ENCODE data around the gene C1RL.
"Not testable (repeated sequence)": the region's sequence is repeated elsewhere in the genome, so short reads cannot be mapped to it uniquely, and the experiment has no call there.

C1RL gene

DNA sequence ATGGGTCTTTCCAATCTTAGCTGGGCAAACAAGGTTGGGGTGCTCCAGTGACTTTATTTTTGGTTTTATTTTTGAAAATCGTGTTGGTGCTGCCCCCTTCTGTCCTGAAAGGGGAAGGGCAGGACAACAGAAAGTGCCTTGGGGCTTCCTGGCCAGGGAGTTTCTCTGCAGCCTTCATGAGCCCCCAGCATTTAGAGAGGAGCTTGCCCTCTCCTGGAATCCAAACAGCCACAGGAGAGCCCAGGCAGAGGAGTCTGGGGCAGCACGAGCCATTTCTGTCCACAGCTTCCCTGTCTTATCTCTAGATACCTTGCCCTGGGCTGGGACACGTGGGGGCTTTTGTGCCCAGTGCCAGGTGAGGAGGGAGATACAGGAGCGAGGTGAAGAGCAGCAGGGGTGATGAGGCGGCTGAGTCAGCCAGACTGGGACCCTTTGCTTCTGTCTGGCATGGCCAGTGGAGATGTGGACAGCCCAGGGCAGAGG is 4.4 kb upstream of the C1RL start:
- peak; percentile 37 for DNase-seq

DNA sequence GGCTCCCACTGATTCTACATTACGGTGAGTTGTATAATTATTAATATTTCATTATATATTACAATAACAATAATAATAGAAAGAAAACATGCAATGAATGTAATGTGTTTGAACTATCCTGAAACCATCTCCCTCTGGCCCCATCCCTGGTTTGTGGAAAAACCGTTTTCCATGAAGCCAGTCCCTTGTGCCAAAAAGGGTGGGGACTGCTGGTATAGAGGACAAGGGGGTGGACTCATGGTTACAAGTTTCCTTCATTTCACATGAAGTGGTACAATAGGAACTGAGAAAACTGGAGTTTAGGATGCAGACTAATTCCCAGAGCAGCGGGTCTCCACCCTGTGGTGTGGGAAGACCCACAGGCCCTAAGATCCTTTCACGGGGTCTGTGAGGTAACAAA is 3.0 kb upstream of the C1RL start:
- no peak for DNase-seq

DNA sequence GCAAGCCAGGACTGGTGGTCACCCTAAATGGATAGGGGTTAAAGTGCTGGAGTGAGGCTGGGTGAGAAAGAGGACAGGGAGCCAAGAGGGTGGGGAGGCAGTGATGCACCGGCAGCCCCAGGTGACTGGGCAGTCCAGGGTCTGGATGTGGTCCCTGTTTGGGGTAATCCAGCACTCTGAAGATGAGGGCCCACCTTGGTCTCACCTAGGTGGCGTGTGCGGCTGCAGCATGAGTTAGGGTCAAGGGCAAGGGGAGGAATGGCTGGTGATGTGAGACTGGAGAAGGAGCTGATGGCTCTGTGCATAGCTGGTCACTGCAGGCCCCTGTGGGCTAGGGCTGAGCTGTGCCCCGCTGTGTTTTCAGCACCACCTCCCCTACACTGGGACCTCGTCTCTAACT is 1.6 kb upstream of the C1RL start:
- no peak for DNase-seq

DNA sequence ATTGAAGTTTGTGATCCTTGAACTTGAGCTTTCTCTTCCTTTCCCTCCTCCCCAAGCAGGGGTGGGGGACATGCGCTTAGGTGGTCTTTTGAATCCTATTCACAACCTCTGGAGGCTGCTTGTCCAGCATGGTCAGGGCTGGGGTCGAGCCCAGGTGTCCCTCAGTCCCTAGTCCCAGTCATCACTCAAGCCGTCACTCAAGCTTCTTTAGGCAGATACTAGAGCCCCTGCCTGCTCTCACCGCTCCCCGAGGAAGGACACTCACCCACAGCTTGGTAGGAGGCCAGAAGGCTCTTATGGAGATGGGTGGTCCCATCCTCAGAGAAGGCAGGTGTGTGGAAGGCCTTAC is 532 bp upstream of the C1RL start:
- DNase-seq = no peak

DNA sequence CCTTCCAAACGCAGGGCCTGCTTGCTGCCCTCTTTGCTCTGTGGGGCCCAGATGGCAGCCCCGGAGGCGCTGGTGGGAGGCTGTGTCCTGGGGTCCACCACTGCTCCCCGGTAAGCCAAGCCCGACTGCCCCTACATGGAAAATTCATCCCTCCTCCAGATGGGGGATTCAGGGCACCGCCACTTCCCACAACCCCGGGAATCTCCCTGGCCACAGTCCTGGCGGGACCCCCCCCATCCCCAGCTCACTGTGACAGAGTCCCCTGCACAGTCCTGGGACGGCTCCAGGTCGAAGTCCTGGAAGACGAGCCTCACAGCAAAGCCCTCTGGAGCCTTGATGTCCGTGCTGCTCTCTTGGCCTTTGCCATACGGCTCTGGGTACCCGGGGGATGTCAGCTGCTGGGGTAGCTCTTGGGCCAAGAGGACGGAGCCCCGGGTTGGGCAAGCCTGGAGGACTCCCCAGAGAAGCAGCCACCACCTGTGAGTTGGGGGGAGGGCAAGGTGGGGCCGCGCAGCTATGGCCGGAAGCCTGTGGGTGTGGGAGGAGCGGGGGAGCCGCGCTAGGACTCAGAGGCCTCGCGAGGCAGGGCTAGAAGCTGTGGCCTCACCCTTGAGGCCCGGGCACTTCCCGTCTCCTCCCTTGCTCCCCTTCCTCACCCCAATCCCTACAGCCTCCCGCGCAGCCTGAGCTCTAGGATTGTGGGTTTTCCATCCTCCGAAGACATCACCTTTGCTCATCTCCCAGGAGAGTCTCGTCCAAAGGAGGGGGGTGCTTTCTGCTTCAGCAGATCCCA is 815 bp downstream of the C1RL start:
- peak; percentile 77 for DNase-seq

DNA sequence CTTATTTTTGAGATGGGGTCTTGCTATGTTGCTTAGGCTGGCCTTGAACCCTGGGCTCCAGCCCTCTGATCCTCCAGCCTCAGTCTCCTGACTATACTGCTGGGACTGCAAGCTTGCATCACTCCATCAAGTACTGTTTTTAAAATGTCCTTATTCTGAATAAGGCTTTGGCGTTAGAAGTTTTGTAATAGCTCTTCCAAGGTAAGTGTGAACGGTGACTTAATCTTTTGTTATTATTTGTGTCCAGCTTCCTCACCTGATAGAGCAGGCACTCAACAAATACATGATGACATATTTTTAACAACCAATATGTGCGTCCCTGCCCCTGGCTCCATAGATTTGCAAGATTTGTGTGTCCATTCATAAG is 1.4 kb downstream of the C1RL start:
- DNase-seq = no peak

DNA sequence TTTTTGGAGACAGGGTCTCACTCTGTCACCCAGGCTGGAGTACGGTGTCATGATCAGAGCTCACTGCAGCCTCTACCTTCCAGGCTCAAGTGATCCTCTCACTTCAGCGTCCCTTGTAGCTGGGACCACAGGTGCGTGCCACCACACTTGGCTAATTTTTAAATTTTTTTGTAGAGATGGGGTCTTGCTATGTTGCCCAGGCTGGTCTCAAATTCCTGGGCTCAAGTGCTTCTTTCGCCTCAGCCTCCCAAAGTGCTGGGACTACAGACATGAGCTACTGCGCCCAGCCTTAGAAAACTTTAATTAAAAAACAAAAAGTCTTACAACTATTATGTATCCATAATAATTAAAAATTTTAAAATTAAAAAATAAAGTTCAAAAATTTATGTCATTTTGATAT is 1.8 kb downstream of the C1RL start:
- not testable (repeated sequence) for DNase-seq

DNA sequence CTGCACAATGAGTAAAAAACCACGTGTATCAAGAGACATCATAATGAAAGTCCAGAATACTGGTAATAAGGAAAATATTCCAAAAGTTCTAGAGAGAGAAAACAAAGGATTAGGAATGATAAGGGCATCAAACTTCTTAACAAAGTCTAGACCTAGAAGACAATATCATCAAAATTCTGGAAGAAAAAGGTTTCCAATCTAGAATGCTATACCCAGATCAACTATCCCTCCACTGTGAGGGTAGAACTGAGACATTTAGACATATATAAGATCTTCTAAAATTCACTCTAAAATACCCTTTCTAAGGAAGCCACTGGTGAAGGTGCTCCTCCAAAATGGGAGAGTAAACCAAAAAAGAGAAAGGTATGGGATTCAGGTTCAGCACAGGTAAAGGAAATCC is 2.9 kb downstream of the C1RL start:
- DNase-seq = no peak

DNA sequence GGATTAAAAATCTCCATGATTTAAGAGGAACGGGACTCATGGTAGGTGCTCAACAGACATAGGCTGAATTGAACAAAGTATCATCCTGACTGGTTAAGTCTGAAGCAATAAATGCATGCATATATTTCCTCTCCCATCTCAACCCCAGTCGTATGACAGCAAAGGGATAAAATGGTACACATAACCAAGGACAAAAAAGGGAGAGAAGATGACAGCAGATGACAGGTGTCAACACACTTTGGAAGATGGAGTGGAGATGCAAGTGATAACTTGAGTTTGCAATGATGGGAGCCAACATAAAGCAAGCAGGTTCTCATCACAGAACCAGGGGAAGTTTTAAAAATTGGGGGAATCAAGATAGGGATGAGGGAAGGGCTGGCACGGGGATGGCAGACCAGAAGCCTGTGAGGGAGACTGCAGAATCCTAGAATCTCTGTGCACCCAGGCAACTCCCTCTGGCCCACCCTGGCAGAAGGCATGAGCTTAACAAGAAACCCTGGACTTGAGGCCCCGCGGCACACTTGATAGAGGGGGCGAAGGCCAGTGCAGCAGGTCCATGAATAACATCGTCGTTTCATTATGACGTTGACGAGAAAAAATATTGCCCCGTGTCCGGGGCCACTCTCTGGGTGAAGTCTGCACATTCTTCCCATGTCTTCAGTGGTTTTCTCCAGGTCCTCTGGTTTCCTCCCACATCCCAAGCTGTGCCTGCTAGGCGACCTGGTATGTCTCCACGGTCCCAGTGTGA is 5.0 kb downstream of the C1RL start:
- no peak for DNase-seq

DNA sequence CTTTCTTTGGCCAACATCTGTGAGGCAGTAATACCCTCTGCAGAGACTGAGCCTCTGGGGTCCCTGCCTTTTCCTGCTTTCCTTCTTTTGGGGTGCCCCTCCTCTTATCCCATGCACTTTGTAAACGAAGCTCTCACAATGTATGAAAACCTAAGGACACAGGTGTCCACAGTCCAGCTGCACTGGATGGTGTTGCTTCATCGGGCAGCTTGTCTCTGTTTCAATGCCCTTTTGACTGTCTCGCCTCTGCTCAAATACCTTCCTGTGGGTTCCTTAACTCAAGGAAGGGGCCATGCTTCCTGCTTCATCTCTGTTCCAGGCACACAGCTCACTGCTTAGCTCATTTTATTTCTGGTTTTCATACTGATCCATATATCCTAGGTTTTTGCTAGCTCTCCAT is 6.4 kb downstream of the C1RL start:
- DNase-seq = no peak

DNA sequence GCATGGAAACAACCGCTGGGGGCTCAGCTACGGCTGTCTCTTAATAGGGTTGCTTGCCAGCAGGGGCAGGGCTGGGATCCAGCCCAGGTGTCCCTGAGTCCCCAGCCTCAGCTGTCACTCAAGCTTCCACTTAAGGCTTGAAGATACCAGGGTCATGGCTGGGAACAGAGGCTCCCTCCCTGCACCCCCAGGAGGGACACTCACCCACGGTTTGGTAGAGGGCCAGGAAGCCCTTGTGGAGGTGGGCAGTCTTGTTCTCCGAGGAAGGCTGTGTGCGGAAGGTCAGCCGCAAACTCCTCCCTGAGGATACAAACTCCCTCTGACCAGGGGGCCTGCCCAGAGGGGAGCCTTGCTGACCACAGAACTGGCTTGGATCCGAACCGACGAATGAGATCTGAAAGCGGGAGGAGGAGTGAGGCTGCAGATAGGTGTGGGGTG is 7.3 kb downstream of the C1RL start:
- no peak for DNase-seq

DNA sequence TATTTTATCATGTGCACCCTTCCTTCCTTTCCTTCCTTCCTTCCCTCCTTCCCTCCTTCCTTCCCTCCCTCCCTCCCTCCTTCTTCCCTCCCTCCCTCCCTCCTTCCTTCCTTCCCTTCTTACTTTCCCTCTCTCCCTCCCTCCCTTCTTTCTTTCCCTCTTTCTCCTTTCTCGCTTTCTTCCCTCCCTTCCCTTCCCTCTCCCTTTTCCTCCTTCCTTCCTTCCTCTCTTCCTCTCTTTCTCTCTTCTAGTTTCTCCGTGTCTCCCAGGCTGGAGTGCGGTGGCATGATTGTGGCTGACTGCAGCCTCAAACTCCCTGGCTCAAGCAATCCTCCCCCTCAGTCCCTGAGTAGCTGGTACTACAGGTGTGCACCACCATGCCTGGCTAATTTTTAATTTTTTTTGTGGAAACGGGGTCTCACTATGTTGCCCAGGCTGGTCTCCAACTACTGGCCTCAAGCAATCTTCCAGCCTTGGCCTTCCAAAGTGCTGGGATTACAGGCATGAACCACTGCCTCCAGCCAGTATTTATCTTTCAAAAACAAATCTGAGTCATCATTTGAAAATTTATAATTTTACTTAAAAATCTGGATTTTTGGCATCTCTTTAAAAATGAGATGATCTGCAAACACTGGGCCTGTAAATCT is 7.8 kb downstream of the C1RL start:
- DNase-seq = no peak

DNA sequence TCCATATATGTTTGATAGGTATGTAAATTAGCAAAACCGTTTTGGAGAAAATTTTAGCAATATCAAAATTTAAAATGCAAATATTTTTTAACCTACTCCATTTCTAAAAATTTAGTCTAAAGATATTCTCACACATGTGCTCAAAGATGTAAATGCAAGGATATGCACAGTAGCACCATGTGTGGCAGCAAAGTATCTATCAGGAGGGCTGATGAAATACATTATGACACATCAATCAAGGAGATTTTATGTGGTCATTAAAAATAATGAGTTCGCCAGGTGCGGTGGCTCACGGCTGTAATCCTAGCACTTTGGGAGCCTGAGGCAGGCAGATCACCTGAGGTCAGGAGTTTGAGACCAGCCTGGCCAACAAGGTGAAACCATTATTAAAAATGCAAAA is 8.8 kb downstream of the C1RL start:
- DNase-seq = no peak

DNA sequence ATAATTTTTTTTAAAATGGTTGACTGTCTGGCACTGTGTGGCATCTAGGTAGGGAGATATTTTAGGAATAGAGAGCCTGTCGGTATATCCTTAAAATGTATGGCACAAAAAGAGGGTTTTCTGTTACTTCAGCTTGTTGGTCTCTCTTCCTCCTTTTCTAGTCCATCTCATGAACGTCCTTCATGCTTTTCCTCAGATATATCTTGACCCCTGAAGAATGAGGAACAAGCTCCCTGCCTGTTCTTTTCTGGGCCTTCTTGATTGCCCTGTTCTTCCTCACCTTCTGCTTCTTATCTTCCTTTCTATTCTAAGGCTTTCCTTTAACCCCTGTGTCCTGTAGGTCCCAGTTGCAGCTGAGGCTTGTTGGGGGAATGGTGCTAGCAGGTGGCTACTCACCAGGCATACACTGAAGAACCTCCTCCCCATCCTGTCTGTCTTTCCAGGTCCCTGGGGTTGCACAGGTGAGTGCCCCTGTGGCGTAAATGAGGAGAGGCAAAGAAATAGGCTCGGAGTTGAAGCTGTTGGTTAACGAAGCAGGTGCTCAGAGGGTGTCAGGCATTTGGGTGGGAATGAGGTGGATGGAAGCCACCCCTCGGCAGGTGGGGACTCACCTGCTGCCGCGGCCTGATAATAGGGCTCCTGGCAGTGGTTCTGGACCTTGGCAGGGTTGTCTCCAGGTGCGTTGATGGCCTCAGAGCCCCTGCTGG is 9.6 kb downstream of the C1RL start:
- DNase-seq = no peak

DNA sequence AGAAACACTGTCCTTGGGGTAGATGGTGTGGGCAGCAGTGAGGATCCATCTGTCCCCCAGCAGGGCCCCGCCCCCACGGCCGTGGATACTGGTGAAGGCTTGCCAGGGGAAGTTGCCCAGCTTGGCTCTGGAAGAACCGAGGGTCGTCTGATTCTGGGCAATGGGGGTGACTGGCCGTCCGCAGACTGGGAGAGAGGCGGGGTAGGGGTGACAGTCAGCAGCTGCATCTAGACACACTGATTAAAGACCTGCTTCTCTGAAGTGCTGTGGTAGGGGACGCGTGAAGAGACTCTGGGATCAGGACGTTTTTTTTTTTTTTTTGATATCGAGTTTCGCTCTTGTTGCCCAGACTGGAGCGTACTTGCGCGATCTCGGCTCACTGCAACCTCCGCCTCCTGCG is 12.0 kb downstream of the C1RL start:
- no peak for DNase-seq

DNA sequence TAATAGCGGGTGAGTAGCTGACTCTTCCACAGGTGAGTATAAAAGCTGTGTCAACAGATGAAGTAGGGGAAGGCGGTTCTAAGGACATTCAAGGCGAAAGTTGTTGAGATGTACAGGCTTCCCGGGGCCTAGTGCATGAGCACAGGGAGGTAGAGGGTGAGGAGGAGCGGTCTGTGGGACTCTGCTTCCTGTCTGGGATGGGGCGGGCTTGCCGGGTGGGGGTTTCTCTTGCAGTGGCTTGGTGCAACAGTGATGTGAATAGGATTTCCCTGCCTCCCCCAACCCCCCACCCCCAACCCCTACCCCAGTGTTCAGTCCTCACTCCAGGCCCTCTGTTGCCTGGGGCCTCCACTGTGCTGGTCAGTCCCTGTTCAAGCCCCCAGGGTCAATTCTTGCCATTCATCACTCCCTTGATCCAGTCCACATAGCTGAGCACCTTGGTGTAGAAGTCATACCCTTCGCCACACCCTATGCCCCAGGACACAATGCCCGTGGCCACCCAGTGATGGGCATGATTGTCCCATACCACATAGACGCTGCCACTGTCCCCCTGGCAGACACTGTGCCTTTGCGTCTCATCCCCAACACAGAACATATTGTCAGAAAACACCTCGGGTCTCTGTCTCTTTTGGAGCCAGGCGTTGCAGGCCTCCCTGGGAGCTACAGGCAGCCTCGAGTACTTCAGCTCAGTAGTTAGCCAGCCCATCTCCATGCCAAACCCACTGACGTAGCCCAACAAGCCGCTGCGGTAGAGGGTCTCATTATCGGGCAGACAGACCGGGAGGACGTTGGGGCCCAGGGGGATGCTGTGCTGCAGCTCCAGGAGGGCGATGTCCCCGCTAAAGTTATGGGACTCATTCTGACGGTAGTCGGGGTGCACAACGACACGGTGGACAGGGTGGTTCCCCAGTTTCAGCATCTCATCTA is 12.7 kb downstream of the C1RL start:
- no peak for DNase-seq

DNA sequence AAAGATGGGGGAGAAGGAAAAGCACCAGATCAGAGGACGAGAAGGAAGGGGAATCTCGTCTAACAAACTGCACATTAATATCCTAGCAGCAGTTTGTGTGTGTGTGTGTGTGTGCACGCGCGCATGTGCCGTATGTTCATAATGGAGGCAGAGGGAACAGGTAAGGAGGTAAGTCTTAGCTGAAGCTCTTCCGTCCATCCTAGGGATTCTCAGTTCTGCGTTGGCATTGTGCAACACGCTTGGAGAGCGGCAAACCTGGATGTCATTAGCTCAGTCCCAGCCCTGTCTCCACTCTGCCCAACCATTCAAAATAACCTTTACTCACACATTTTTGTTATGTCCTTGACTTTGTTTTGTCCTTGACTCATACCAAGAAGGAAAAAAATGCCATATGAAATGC is 15.1 kb downstream of the C1RL start:
- no peak for DNase-seq

DNA sequence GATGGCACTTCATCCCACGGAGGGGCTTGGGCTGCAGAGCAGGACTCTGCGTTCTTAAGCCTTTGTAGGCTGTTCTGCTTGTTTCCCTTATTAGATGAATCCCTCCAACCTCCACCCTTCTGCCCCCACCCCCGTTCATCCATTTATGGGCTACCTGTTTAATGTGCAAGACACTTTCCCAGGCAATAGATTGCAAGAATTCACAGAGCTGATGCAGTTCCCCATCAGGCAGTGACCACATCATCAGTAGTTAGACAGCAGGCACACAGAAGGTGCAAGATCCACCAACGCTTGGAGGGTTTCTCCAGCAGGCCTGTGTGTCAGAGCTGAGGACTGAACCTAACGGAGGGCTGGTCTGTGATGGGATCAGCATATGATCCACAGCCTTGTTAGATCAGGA is 15.5 kb downstream of the C1RL start:
- DNase-seq = no peak

DNA sequence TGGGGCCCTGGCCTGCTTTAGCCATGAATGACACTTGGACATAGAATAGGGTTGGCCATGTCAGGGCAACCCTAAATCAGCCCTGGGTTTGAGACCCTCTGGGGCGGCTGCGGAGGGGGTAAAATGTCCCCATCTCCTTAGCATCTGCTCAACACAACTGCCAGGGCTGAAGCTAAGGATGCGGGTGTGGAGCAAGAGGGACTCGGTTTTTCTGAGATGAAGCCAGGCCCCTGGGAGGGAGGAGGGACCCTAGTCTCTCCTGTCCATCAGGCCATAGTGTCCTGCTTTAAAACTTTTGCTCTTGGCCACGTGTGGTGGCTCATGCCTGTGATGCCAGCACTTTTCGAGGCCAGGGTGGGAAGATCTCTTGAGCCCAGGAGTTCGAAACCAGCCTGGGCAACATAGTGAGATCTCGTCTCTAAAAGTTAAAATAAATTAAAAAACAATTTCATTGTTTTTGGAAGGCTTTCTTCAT is 16.0 kb downstream of the C1RL start:
- no peak for DNase-seq

DNA sequence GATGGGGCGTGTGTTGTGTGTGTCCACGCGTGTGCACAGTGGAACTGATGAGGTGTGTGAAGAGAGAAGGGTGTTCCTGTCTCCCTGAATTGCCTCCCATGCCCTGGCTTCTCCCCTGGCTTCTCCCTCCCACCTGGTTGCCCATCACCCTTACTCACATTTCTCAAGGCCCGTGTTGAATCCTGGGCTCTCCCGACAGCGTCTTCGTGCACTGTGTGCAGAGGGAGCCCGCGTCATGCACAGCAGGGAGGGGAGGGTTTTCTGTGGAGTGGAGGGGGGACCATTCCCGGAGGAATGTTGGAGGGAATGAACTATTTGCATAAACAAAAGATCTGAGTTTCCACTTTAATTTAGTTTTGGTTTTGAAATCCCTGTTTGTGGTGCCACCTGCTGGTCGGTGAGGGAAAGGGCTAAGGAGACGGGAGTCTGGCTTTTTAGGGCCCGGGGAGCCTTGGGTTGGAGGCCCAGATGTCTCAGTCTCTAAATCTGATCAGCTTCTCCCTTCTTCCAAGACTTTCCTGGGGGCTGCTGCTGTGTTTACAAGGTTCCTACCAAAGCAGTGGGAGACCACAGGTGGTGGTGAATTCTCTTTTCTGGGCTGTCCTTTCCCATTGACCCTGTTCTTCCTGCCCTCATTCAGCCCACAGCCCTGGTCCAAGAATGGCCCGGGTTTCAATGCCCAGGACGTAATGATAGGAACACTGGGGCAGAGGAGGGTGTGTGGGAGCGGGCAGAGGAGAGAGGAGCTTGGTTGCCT is 16.6 kb downstream of the C1RL start, which contains the start of gene C1R:
TSS of gene C1R (minus strand) at position 217 of the 757 bp plus-strand sequence. CDS start at position 160, 57 bp downstream.
- peak; percentile 70 for DNase-seq

DNA sequence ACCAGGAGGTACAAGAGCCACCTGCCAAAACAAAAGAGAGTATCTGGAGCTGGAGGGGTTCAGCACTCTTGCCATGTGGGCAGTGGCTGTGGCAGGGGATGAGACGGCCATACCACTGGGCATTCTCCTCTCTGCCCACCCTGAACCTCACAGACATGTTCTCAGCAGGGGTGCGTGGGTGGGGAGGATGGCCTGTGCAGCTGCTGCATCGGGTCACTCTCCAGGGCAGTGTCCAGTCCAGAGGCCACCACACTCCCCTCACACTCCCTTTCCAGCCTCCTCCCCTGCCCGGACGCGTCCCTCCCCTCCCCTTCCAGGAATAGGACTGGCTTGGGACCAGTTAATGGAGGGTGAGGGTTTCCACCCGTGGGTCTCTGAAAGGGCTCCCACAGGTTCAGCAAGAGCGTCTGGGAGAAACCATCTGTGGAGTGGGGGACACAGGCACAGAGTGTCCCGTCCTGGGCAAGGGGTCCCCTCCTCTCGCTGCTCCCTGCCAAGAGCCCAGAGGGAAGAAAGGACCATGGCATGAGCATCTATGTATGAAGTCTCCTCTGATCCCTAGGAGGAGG is 17.3 kb downstream of the C1RL start:
- no peak for DNase-seq
